Activated naive CD4-positive, alpha-beta T cell treated with anti-CD3 and anti-CD28 coated beads for 36 hours (primary cell): ENCODE measurements around the gene COL4A1. TPM values are rescaled to one million over a fixed set of nuclear protein-coding genes. Genes with fewer than 3 reads are reported as not detected.
"Not testable (repeated sequence)": the region's sequence is repeated elsewhere in the genome, so short reads cannot be mapped to it uniquely, and the experiment has no call there.

Experiments
- CTCF ChIA-PET: fragments of 350-600 bp; sonication (Branson Sonifier 250); formaldehyde crosslinking; loops from one replicate; lab custom pipeline; 2021; ENCODE audit warnings: antibody characterized with exemption; lab: Charles Lee
- DNase-seq: peaks from one replicate; pipeline ENCODE4 v3.0.0-alpha.2; 2020
- H3K27ac Mint-ChIP-seq: one replicate; pipeline ENCODE4 v1.8.0; 2021; ENCODE audit warnings: mild to moderate bottlenecking, mixed read lengths
- H3K27me3 Mint-ChIP-seq: one replicate; pipeline ENCODE4 v1.8.0; 2021; ENCODE audit warnings: low read depth, mixed read lengths
- H3K36me3 Mint-ChIP-seq: one replicate; pipeline ENCODE4 v1.8.0; 2021; ENCODE audit warnings: low read depth, mixed read lengths
- H3K4me1 Mint-ChIP-seq: one replicate; pipeline ENCODE4 v1.8.0; 2021; ENCODE audit warnings: low read depth, mixed read lengths
- H3K4me3 Mint-ChIP-seq: one replicate; pipeline ENCODE4 v1.8.0; 2021; ENCODE audit warnings: mild to moderate bottlenecking, moderate library complexity, mixed read lengths
- H3K9me3 Mint-ChIP-seq: one replicate; pipeline ENCODE4 v1.8.0; 2021; ENCODE audit warnings: mixed read lengths
- intact Hi-C: fragments of 100-400 bp; cut with micrococcal nuclease; formaldehyde crosslinking; loops from one replicate; pipeline ENCODE4 v1.15.1; 2023
- total RNA-seq, 2 experiments: library from RNA; stranded (reverse); gene quantifications; one replicate each; pipeline ENCODE4 v1.2.3, GENCODE V29; 2021

Gene COL4A1
- total RNA-seq, 2 experiments from 2014 or later, result 0.07 TPM; not detected in 1

GRCh38 chr13:110329258-110329657 lies 22.3 kb upstream of the COL4A1 start:
- no peak overlapping the region for H3K4me3 Mint-ChIP-seq
- no peak overlapping the region for H3K27ac Mint-ChIP-seq
- CTCF ChIA-PET, result no interaction called here
- no peak for DNase-seq
- H3K4me1 Mint-ChIP-seq, result no peaks in the 10 kb centered on the region
- intact Hi-C loops, result no loop called here
- H3K27me3 Mint-ChIP-seq, result peaks cover 34% of the 10 kb centered on the region
- no peaks in the 10 kb centered on the region for H3K36me3 Mint-ChIP-seq
- H3K9me3 Mint-ChIP-seq, result no peaks in the 10 kb centered on the region

GRCh38 chr13:110328573-110328972 lies 21.6 kb upstream of the COL4A1 start:
- no peaks in the 10 kb centered on the region for H3K4me1 Mint-ChIP-seq

GRCh38 chr13:110327051-110327721 lies 20.2 kb upstream of the COL4A1 start:
- Mint-ChIP-seq H3K9me3 (no peaks in the 10 kb centered on the region), H3K4me3 (no peak overlapping the region), H3K27ac (no peak overlapping the region), H3K36me3 (no peaks in the 10 kb centered on the region), H3K4me1 (no peaks in the 10 kb centered on the region), H3K27me3 (peaks cover 40% of the 10 kb centered on the region)
- intact Hi-C loops, result no loop called here
- CTCF ChIA-PET, result no interaction called here
- no peak for DNase-seq

More at GRCh38 chr13:110328573-110328972, 21.6 kb upstream of the COL4A1 start:
- no peaks in the 10 kb centered on the region for H3K9me3 Mint-ChIP-seq
- CTCF ChIA-PET, result interaction anchor here (0.6 kb wide), 1 partner anchor 18 kb away, joined by 3 read pairs; no protein-coding TSS in a partner anchor
- intact Hi-C loops, result no loop called here
- H3K27me3 Mint-ChIP-seq, result peaks cover 36% of the 10 kb centered on the region
- no peaks in the 10 kb centered on the region for H3K36me3 Mint-ChIP-seq
- no peak overlapping the region for H3K27ac Mint-ChIP-seq
- no peak overlapping the region for H3K4me3 Mint-ChIP-seq
- DNase-seq, result no peak

GRCh38 chr13:110326263-110326904 lies 19.4 kb upstream of the COL4A1 start:
- no peak overlapping the region for H3K4me3 Mint-ChIP-seq
- CTCF ChIA-PET, result no interaction called here
- H3K27ac Mint-ChIP-seq, result no peak overlapping the region
- no peaks in the 10 kb centered on the region for H3K4me1 Mint-ChIP-seq
- peaks cover 47% of the 10 kb centered on the region for H3K27me3 Mint-ChIP-seq
- no peaks in the 10 kb centered on the region for H3K9me3 Mint-ChIP-seq
- intact Hi-C loops, result no loop called here
- DNase-seq, result no peak
- no peaks in the 10 kb centered on the region for H3K36me3 Mint-ChIP-seq

GRCh38 chr13:110324026-110324749 lies 17.2 kb upstream of the COL4A1 start:
- Mint-ChIP-seq H3K27ac (no peak overlapping the region), H3K4me3 (no peak overlapping the region), H3K36me3 (no peaks in the 10 kb centered on the region), H3K9me3 (no peaks in the 10 kb centered on the region), H3K4me1 (peaks cover 13% of the 10 kb centered on the region), H3K27me3 (peaks cover 46% of the 10 kb centered on the region)
- no peak for DNase-seq
- CTCF ChIA-PET, result no interaction called here
- intact Hi-C loops, result no loop called here

GRCh38 chr13:110323172-110323891 lies 16.4 kb upstream of the COL4A1 start:
- no peak for DNase-seq
- Mint-ChIP-seq H3K4me1 (peaks cover 13% of the 10 kb centered on the region), H3K27ac (no peak overlapping the region), H3K27me3 (peaks cover 43% of the 10 kb centered on the region), H3K36me3 (no peaks in the 10 kb centered on the region), H3K9me3 (no peaks in the 10 kb centered on the region), H3K4me3 (no peak overlapping the region)
- intact Hi-C loops, result no loop called here
- CTCF ChIA-PET, result interaction anchor here (0.8 to 0.9 kb wide), 2 partner anchors 19 to 31 kb away, joined by 3 to 4 read pairs; no protein-coding TSS in a partner anchor

GRCh38 chr13:110322828-110323171 lies 15.8 kb upstream of the COL4A1 start:
- Mint-ChIP-seq H3K4me1 (peaks cover 13% of the 10 kb centered on the region), H3K27me3 (peaks cover 43% of the 10 kb centered on the region)
- CTCF ChIA-PET, result interaction anchor here (0.8 to 0.9 kb wide), 2 partner anchors 19 to 32 kb away, joined by 3 to 4 read pairs; no protein-coding TSS in a partner anchor

GRCh38 chr13:110322126-110322827 lies 15.3 kb upstream of the COL4A1 start:
- CTCF ChIA-PET, result no interaction called here
- H3K4me1 Mint-ChIP-seq, result peaks cover 13% of the 10 kb centered on the region
- peaks cover 41% of the 10 kb centered on the region for H3K27me3 Mint-ChIP-seq
- DNase-seq, result no peak
- intact Hi-C loops, result no loop called here
- no peaks in the 10 kb centered on the region for H3K36me3 Mint-ChIP-seq
- no peaks in the 10 kb centered on the region for H3K9me3 Mint-ChIP-seq
- no peak overlapping the region for H3K4me3 Mint-ChIP-seq
- H3K27ac Mint-ChIP-seq, result no peak overlapping the region

More at GRCh38 chr13:110322828-110323171, 15.8 kb upstream of the COL4A1 start:
- no peaks in the 10 kb centered on the region for H3K36me3 Mint-ChIP-seq
- no peak overlapping the region for H3K27ac Mint-ChIP-seq
- intact Hi-C loops, result no loop called here
- H3K9me3 Mint-ChIP-seq, result no peaks in the 10 kb centered on the region
- no peak for DNase-seq
- no peak overlapping the region for H3K4me3 Mint-ChIP-seq

- H3K4me3 Mint-ChIP-seq, H3K27ac Mint-ChIP-seq, DNase-seq, H3K9me3 Mint-ChIP-seq, CTCF ChIA-PET, H3K36me3 Mint-ChIP-seq: not testable (repeated sequence)
- Mint-ChIP-seq H3K27me3 (peaks cover 40% of the 10 kb centered on the region), H3K4me1 (peaks cover 13% of the 10 kb centered on the region)
- intact Hi-C loops, result loop anchor here (2.0 kb wide), 1 partner anchor 61 kb away; no protein-coding TSS in a partner anchor
Observed at GRCh38 chr13:110321573-110321972, 14.6 kb upstream of the COL4A1 start.

- CTCF ChIA-PET, result no interaction called here
- DNase-seq, result no peak
- no peak overlapping the region for H3K4me3 Mint-ChIP-seq
- no peaks in the 10 kb centered on the region for H3K36me3 Mint-ChIP-seq
- peaks cover 13% of the 10 kb centered on the region for H3K4me1 Mint-ChIP-seq
- no peak overlapping the region for H3K27ac Mint-ChIP-seq
- H3K27me3 Mint-ChIP-seq, result peaks cover 38% of the 10 kb centered on the region
- intact Hi-C loops, result loop anchor here (1.0 to 2.0 kb wide), 2 partner anchors 21 to 62 kb away; no protein-coding TSS in a partner anchor
- H3K9me3 Mint-ChIP-seq, result no peaks in the 10 kb centered on the region
Observed at GRCh38 chr13:110320645-110321044, 13.7 kb upstream of the COL4A1 start.

GRCh38 chr13:110319774-110320509 lies 13.0 kb upstream of the COL4A1 start:
- H3K27ac Mint-ChIP-seq, result peak overlapping the region; percentile 59

More at GRCh38 chr13:110319774-110320509, 13.0 kb upstream of the COL4A1 start:
- peaks cover 34% of the 10 kb centered on the region for H3K27me3 Mint-ChIP-seq
- intact Hi-C loops, result loop anchor here (1.0 to 2.0 kb wide), 2 partner anchors 21 to 63 kb away; no protein-coding TSS in a partner anchor
- no peaks in the 10 kb centered on the region for H3K9me3 Mint-ChIP-seq
- no peaks in the 10 kb centered on the region for H3K36me3 Mint-ChIP-seq
- no peak overlapping the region for H3K4me3 Mint-ChIP-seq
- peak; percentile 80 for DNase-seq
- peaks cover 13% of the 10 kb centered on the region for H3K4me1 Mint-ChIP-seq
- CTCF ChIA-PET, result no interaction called here
